Stimulated activated CD8-positive, alpha-beta memory T cell treated with anti-CD3 and anti-CD28 coated beads, Interleukin-4, amount 100 ng/mL, for 24 hours (primary cell): ENCODE results near the gene OR52K2.
"Not testable (repeated sequence)": the region's sequence is repeated elsewhere in the genome, so short reads cannot be mapped to it uniquely, and the experiment has no call there.

ENCODE experiments used
- DNase-seq: peaks from one replicate; pipeline ENCODE4 v3.0.0-alpha.2; 2020; ENCODE audit warnings: low read depth

The OR52K2 gene

DNA sequence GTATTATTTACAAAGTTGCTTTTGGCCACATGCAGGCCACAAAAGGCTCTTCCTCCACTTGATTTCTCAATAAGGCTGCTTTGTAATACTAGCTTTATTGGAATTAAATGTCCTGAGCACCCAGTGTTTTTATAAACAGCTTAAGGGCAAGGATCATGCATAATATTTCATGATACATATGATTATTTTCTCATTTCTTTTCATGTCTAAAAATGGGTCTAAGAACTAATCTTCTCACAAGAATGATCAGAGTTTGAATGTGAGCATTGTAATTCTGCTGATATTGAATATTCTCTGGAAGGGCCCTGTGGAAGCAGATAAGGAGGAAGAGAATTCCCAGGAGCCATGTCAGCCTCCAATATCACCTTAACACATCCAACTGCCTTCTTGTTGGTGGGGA, at the start of gene OR52K2:
Gene OR52K2, plus strand, starts transcription at position 301 of the 400 bp plus-strand sequence. Its CDS starts 45 bp downstream, at position 346.
- no peak for DNase-seq

DNA sequence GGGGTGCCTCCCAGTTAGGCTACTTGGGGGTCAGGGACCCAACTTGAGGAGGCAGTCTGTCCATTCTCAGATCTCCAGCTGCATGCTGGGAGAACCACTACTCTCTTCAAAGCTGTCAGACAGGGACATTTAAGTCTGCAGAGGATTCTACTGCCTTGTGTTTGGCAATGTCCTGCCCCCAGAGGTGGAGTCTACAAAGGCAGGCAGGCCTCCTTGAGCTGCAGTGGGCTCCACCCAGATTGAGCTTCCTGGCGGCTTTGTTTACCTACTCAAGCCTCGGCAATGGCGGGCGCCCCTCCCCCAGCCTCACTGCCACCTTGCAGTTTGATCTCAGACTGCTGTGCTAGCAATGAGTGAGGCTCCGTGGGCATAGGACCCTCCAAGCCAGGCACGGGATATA, 42.9 kb upstream of the OR52K2 start:
- DNase-seq, result not testable (repeated sequence)

DNA sequence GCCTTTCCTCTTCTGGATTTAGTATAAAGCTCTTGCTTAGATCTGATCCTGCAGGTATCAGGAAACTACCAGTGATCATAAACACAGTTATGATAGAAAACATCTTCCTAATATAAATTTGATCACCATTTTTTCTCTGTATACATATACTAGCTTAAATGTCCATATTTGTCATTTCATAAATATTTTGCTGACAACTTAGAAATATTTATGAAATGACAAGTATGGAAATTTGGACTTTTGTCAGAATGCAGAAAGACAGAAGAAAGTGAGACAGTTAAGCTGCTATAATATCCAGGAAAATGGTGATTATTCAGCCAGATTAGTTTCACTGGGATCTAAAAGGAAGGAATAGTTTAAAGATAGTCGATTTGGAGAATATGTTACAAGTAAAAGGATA, 32.8 kb upstream of the OR52K2 start:
- no peak for DNase-seq

DNA sequence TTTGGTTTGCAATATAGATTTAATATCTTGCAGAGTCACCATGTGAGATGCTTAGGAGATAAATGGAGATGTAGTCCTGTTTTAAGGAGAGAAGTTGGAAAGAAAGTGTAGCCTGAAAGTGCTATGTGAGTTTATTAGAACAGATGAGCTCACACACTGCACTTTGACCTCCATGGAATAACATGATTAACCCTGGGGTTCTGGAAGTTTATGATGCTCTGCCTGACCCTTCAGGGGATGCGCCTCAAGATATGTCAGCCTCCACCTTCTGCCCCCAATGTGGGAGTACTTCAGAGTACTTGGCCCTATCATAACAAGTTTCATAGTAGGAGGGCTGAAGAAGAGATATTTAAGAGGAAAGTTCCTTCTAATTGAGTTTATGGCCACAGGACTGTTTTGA, 32.3 kb upstream of the OR52K2 start:
- no peak for DNase-seq

DNA sequence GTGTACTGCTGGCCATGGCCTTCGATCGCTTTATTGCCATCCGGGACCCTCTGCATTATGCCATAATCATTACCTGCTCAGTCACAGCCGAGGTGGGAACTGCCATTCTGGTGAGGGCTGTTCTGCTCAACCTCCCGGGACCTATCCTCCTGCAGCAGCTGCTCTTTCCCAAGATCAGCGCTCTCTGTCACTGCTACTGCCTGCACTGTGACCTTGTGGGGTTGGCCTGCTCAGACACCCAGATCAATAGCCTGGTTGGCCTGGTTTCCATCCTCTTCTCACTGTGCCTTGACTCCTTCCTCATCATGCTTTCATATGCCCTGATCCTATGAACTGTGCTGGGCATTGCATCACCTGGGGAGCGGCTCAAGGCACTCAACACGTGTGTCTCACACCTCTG, 30.7 kb upstream of the OR52K2 start:
- no peak for DNase-seq

DNA sequence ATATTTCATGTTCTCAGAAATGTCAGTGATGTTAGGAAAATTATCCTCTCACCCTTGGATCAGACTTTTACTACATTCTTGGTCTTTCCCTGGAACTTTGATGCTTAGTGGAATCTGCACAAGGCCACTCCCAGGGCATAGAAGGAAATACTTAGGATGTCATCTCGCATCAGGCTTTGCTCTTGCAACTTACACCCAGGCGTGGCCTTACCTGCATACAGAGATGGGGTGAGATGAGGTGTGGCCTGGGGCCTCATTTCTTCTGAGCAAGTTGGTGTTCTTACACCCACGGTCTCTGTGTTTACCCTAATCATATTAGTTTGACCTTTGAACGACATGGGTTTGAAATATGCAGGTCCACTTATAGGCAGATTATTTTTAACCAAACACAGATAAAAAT, 19.0 kb upstream of the OR52K2 start:
- no peak for DNase-seq

DNA sequence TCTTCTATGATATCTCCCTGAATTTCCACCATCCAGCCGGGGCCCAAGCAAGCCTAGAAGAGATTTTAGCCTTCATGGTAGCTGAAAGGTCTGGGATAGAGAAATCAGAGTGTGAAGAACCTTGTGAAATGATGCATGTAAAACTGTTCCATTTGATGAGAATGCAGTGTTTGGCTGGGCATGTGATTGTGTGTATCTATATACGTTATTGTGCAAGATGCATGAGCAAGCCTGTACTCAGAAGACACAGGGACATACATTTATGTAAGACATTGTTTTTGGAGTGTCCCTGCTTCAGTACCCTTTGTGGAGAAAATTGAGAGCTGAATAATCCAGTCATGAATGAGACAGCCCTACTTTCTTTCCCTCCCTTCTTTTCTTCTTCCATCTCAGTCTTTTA, 15.2 kb upstream of the OR52K2 start:
- no peak for DNase-seq

DNA sequence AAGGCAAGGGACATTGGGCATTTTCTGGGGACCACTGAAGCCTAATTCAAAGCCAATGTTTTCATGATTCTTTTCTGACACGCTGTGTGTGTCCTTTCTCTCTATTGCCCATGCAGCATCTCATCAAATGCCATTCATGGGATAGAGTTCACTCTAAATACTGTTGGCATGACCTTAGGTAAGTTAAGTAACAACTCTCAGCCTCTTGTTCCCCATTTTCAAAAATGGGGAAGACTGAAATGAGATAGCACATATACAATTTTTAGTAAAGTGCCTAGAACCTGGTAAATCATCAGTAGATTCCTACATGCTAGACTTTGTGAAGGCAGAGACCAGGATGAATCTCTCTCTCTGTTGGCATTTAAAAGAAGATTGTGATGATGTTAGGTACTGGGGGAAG, 12.7 kb upstream of the OR52K2 start:
- DNase-seq, result no peak

DNA sequence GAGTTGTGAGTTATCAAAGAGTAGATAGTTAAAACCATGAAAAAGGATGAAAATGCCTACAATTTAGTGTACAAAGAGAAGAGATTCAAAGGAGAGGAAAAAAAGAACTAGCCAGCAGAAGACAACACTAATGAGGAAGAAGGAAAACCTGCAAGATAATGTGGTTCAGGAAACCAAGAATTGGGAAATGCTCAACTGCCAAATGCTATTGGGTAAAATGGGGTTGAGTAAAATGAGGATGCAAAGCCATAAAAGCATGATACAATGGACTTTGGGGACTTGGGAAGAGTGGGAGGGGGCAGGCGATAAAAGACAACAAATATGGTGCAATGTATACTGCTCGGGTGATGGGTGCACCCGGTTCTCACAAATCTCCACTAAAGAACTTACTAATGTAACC, 7.6 kb upstream of the OR52K2 start:
- no peak for DNase-seq

DNA sequence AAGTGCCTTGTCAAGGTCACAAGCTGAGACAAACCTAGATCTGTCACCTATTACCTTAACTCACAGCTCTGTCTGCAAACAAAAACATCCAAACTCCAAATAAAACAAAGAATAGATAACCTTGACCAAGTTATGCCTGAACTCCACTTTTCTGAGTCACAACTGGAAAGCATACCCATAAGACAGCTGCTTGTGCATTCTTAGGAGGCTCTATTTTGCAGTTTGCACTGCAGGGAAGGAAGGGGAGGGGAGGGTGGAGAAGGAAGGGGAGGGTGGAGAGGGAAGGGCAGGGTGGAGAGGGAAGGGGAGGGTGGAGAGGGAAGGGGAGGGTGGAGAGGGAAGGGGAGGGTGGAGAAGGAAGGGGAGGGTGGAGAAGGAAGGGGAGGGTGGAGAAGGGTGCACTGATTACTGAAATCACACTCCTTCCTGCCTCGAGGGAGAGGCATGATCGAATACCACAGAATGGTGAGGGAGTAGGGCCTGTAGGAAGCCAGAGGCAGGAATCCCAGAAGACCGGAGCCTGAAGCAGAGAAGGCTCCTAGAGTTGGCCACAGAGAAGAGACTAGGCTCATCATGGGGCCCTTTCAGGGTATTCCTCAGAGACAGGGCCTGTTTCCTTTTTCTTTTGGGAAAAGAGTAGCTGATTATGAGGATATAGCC, 5.7 kb upstream of the OR52K2 start:
- DNase-seq, result no peak

DNA sequence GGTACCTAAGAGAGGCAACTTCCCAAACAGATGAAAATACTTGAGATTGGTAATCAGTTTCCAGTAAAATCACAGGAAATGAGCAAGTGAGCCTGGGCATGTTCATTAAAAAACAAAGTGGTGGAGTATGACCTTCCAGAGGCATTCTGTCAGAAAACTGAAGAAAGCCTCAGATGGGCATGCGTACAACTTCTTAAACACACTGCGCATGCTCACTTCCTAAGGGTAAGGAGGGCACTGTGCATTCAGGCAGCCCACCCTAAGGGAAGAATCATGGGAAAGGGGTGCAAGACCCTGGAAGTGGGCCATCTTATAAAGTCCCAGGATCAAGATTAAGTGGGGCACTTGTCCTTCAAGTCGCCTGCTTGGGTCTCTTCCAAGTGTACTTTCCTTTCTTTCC, 4.0 kb downstream of the OR52K2 start:
- no peak for DNase-seq

DNA sequence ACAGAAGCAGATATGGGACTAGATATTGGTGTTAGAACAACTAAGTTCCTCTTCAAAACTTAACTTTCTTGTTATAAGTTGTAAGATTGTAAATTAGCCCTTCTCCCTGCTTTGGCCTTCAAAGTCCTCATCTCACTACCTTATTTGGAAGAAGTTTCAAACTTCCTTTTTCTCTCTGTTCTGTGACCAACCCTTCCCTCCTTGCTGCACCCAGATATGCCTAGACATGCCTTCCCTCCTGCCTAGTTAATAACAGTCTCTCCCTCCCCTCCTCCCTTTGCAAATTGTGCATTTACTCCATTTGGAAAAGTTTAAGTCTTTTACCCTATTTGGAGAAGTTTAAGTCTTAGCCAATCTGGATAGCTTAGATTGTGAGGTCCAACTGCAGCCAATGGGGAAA, 4.9 kb downstream of the OR52K2 start:
- DNase-seq, result no peak

DNA sequence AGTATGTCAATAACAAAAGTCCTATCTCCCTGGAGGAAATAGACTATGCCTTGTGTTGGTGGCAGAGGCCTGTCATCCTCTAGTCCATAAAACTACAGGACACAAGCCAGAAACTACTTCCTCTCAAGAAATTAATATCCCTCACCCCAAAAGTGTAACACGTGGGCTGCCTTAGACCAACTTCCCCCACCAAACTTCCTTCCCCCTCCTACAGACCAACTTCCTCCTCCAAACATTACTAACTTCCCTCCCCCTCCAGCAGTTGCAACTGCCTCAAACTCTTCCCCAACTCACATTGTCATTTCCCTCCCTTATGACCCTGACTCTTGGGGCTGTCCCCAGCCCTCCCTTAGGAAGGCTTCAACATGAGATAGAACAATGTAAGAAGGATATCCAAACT, 6.3 kb downstream of the OR52K2 start:
- no peak for DNase-seq

DNA sequence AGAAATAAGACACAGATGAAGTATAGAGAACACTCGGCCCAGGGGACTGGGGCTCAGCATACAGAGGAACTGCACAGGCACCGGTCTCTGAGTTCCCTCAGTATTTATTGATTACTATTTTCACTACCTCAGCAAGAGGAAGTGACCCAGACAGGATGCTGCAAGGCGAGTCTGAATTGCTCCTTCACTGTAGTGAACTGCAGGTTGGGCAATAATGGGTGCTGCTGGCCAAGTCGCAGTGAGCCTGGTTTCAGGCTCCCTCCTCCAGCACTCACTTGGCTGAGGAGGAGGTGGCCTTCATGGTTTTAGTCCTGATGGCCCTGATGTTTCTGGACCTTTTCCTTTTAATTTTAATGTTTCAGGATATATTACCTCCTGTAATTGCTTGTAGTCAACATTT, 10.4 kb downstream of the OR52K2 start:
- DNase-seq, result no peak

DNA sequence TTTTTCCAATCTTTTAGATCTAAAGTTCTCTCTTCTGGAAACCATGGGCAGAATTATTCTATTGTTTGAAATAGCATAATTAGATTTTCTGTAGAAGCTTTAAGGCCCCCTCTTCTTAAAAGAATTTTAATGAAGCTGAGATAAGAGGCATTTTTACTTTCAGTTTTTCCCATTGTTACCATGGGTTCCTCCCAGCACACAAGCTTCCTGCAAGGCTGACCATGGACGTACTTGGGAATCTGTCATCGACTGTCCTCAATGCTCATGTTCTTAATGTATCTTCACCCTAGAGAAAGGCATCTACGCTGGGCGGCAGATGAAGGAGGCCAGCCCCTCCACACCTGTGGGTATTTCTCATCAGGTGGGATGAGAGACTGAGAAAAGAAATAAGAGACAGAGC, 11.1 kb downstream of the OR52K2 start:
- DNase-seq, result no peak

DNA sequence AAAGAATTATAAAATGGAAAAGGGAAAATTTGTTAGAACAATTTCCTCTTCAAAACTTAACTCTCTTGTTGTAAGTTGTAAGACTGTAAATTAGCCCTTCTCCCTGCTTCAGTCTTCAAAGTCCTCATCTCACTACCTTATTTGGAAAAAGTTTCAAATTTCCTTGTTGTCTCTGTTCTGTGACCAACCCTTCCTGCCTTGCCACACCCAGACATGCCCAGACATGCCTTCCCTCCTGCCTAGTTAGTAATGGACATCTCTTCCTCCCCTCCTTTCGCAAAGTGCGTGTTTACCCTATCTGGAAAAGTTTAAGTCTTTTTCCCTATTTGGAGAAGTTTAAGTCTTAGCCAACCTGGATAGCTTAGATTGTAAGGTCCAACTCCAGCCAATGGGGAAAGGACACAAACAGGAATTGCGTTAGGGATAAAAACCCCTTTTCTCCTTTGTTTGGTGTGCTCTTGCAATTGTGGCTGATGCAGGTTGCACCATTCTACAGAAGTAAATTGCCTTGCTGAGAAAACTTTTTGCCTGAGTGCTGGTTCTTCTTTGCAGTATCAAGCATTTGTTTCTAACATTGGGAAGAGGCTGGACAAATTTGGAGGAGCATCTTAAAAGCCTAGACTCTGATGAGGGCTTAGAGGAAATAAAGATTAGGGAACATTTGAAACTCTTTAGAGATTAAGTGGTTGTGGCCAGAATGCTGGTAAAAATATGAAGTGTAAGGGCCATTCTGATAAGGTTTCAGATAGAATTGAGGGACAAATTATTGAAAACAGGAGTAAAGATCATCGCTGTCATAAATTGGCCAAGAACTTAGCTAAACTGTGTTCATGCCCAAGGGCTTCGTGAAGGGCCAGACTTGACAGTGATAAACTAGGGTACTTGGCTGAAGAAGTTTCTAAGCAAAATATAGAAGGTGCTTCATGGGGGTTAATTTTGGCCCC, 15.4 kb downstream of the OR52K2 start:
- DNase-seq, result no peak

DNA sequence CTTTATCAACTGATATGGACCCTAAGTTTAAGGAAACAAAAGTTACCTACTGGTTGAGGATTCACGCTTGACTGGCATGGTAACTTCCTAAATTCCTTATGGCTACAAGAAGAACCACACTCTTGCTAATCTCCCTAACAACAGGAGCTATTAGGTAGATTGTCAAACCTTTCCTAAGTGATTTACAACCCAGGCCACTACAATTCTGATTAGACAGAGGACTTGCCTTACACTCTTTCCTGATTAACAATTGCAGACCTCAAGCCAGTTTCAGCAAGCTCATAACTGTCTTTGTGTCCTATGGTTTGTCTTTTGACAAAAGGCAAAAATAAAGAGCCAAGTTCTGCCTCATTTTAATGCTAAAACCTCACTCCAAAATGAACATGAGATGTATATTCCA, 16.3 kb downstream of the OR52K2 start:
- DNase-seq, result no peak

DNA sequence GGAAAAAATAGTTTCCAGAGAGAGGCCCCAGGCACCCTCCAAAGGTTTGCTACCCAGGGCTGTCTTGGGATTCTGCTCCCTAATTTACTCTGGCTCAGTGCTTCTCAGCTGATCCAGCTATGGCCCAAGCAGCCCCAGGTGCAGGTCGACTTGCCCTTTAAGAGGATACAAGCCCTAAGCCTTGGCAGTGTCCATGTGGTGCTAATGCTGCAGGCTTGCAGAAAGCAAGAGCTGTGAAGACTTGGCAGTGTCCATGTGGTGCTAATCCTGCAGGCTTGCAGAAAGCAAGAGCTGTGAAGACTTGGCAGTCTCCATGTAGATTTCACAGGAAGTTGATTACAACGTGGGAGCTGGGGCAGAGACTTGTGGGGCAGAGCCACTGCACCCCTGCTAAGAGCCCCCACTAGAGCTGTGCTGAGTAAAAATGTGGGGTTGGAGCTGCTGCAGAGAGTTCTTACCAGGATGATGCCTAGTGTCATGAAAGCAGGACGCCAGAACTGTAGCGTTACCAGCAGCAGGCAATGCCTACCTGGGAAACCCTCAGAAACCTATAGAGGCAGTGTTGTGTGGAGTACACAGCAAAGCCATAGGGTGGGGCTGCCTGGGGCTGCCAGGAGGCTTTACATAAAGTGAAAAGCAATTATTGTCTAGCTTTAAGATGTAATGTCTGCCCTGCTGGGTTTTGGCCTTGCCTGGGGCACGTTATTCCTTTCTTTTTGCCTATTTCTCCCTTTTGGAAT, 17.2 kb downstream of the OR52K2 start:
- no peak for DNase-seq

DNA sequence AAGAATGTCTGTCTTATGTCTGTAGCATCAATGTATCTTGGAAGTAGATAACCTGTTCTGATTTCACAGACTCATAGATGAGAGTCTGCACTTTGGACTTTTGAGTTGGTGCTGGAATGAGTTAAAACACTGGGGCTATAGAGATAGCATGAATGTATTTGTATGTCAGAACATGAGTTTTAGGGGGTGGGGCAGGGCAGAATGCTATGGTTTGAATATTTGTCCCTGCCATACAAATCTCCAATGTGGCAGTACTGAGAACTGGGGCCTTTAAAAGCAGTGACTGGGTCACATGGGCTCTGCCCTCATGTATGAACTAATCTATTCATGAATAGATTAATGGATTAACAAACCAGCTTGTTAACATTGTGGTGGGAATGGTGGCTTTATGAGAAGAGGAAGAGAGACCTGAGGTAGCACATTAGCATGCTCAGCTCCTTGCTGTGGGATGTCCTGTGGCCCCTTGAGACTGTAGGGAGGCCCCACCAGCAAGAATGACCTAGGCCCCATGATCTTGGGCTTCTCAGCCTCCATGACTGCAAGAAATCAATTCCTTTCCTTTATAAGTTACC, 17.9 kb downstream of the OR52K2 start:
- DNase-seq, result no peak

DNA sequence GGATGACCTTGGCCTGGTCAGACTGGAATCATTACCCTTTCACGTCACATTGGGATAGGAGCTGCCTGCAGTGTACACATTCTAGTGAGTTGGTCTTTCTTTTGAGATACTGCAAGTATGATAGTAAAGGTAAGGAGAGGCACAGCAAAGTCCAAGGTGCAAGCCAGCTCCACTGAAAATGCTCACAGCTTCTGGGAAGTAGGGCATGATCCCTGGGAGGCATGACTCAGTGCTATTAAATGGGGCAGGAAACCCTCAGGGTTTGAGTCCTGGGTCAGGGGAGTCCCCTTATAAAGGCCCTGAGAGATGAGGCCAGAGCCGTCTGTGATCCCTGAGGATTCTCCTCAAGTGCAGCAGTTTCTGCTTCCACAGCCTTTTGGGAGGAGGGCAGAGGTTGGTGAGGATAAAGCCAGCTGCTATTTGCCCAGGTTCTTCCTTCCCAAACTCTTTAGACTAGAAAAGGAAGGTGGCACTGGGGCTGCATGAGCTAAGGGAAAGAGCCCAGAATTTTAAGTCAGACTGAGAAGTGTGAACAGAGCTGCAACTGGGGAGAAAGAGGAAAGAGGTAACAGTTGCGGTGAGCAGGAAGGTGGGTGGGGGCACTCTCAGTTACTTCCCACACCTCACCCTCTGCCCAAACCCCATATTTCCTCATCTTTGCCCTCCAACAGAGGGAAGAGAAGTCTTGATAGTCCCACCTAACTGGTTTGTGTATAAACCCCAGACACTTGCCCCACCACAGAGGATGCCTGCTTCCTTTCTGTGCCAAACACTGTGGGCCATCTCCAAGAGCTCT, 18.9 kb downstream of the OR52K2 start:
- no peak for DNase-seq

DNA sequence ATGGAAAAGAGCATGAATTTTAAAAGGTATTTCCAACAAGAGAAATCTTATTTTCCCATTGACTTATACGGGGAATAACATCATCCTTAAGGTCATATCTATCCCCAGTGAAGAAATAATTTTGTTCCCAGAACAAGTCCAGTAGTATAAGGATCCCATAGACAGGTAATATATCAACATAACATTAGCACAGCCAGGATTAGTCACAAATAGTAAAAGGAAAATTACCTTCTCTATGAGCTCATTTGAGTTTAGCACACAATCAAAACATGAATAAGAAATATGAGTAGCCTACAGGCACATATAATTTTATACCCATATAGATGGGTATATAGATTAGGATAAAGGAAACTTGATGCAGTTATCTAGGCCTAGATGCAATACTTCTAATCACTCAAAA, 30.5 kb downstream of the OR52K2 start:
- DNase-seq, result no peak
